H54 (cell line): ENCODE results near the gene HIVEP3.

Source experiments
- DNase-seq: peaks from one replicate; pipeline ENCODE4 v3.0.0; 2011; ENCODE audit warnings: low spot score, mixed read lengths; ENCODE audit not compliant: insufficient read length
- FAIRE-seq: peaks from 3 replicates; lab custom pipeline; 2011; peaks lifted over from hg19 to GRCh38; lab: Jason Lieb, UNC
- POLR2A ChIP-seq: IDR thresholded peaks from 2 replicates; pipeline ENCODE4 v1.6.1; 2011; ENCODE audit warnings: low read depth, mild to moderate bottlenecking, low read length

HIVEP3 gene

GRCh38 chr1:41465741-41466140 is 453.0 kb downstream of the HIVEP3 start:
- DNase-seq (no peak), FAIRE-seq (no peak)
- TF ChIP-seq POLR2A: no peak

GRCh38 chr1:41464885-41465284 is 453.8 kb downstream of the HIVEP3 start:
- DNase-seq (no peak), FAIRE-seq (no peak)
- TF ChIP-seq POLR2A: no peak

GRCh38 chr1:41463516-41463915 is 455.2 kb downstream of the HIVEP3 start:
- TF ChIP-seq POLR2A: no peak
- FAIRE-seq (no peak), DNase-seq (no peak)

GRCh38 chr1:41462680-41463004 is 456.1 kb downstream of the HIVEP3 start:
- no peak for FAIRE-seq
- no peak for TF ChIP-seq POLR2A
- no peak for DNase-seq

GRCh38 chr1:41461790-41462679 is 456.7 kb downstream of the HIVEP3 start:
- no peak for DNase-seq
- FAIRE-seq: no peak

GRCh38 chr1:41456847-41457540 is 461.7 kb downstream of the HIVEP3 start:
- no peak for DNase-seq
- no peak for TF ChIP-seq POLR2A
- FAIRE-seq: no peak

More at GRCh38 chr1:41461790-41462679, 456.7 kb downstream of the HIVEP3 start:
- TF ChIP-seq POLR2A: no peak
